Embryonic facial prominence (tissue), 1 donor: ENCODE measurements around the gene GNS.
A peak's percentile ranks its signal among the peaks of the same experiment; 100 is the strongest.
"Not testable (repeated sequence)": the region's sequence is repeated elsewhere in the genome, so short reads cannot be mapped to it uniquely, and the experiment has no call there.

Source experiments
- DNase-seq: peaks from one replicate; pipeline ENCODE4 v3.0.0-alpha.2; 2016; ENCODE audit errors: extremely low spot score

GNS gene

GRCh38 chr12:64759035-64759894 is at the start of gene GNS:
GNS (minus strand) TSS chr12:64759406; CDS start chr12:64759276, 130 bp downstream.
- DNase-seq, result peak; percentile 79

GRCh38 chr12:64808110-64808509 is 48.9 kb upstream of the GNS start:
- DNase-seq, result no peak

GRCh38 chr12:64806593-64807460 is 47.6 kb upstream of the GNS start:
- DNase-seq, result no peak

- DNase-seq, result no peak
These were observed 47.0 kb upstream of the GNS start for GRCh38 chr12:64806173-64806572.

- DNase-seq, result not testable (repeated sequence)
These were observed 43.1 kb upstream of the GNS start for GRCh38 chr12:64802180-64802775.

GRCh38 chr12:64801381-64801780 is 42.2 kb upstream of the GNS start:
- no peak for DNase-seq

- DNase-seq, result no peak
These were observed 41.4 kb upstream of the GNS start for GRCh38 chr12:64800640-64801039.

- DNase-seq, result no peak
These were observed 39.0 kb upstream of the GNS start for GRCh38 chr12:64798165-64798564.

- no peak for DNase-seq
These were observed 38.0 kb upstream of the GNS start for GRCh38 chr12:64797156-64797555.

- peak; percentile 69 for DNase-seq
These were observed 37.1 kb upstream of the GNS start for GRCh38 chr12:64796205-64796845.

GRCh38 chr12:64794305-64794704 is 35.1 kb upstream of the GNS start:
- DNase-seq, result no peak

- no peak for DNase-seq
These were observed 34.4 kb upstream of the GNS start for GRCh38 chr12:64793610-64794009.

- no peak for DNase-seq
These were observed 32.9 kb upstream of the GNS start for GRCh38 chr12:64792128-64792527.

- no peak for DNase-seq
These were observed 31.8 kb upstream of the GNS start for GRCh38 chr12:64791036-64791435.

GRCh38 chr12:64790166-64790565 is 31.0 kb upstream of the GNS start:
- no peak for DNase-seq

- DNase-seq, result no peak
These were observed 26.6 kb upstream of the GNS start for GRCh38 chr12:64785838-64786237.

- no peak for DNase-seq
These were observed 23.1 kb upstream of the GNS start for GRCh38 chr12:64782191-64782876.

GRCh38 chr12:64781280-64782190 is 22.3 kb upstream of the GNS start:
- DNase-seq, result no peak

- no peak for DNase-seq
These were observed 21.5 kb upstream of the GNS start for GRCh38 chr12:64780531-64781279.
